Vagina (tissue), 2 donors: ENCODE data around the gene SYNM. TPM values are rescaled to one million over a fixed set of nuclear protein-coding genes. Genes with fewer than 3 reads are reported as not detected.

Experiments used
- DNase-seq, 2 donors: peaks; one replicate each; pipeline ENCODE4 v3.0.0-alpha.2; 2017; ENCODE audit errors: extremely low spot score in 2 of 2
- H3K27ac ChIP-seq: fragments of 200-600 bp; sonication (generic); one replicate; pipeline ENCODE4 v1.5.1; 2019
- H3K27me3 ChIP-seq: fragments of 200-600 bp; sonication (generic); one replicate; pipeline ENCODE4 v1.5.1; 2019
- H3K36me3 ChIP-seq, 2 donors: fragments of 200-600 bp; sonication (generic); one replicate each; pipeline ENCODE4 v1.5.1; 2017 to 2019
- H3K4me1 ChIP-seq: fragments of 200-600 bp; sonication (generic); one replicate; pipeline ENCODE4 v1.5.1; 2019
- H3K4me3 ChIP-seq, 2 donors: fragments of 200-600 bp; sonication (generic); 1 replicate in 1 of 2; 2 replicates in 1 of 2; pipeline ENCODE4 v1.5.1; 2016 to 2019
- H3K9me3 ChIP-seq: fragments of 200-600 bp; sonication (generic); one replicate; pipeline ENCODE4 v1.5.1; 2019
- CTCF ChIP-seq, 3 experiments: fragments of 450-650 bp in 2 of 3; fragments of 200-600 bp in 1 of 3; sonication (generic) in 1 of 3; IDR thresholded peaks; one replicate each; pipeline ENCODE4 v1.5.1; 2017 to 2019; ENCODE audit warnings: antibody characterized with exemption in 3 of 3, mild to moderate bottlenecking in 2 of 3, moderate library complexity in 2 of 3
- POLR2A ChIP-seq, 2 donors: fragments of 450-650 bp; IDR thresholded peaks; one replicate each; pipeline ENCODE4 v1.6.1; 2017; ENCODE audit warnings: antibody characterized with exemption in 2 of 2, mild to moderate bottlenecking in 2 of 2, moderate library complexity in 2 of 2
- POLR2AphosphoS5 ChIP-seq, 2 donors: sonication (generic); formaldehyde crosslinking; IDR thresholded peaks; one replicate each; pipeline ENCODE4 v1.9.0; 2017; ENCODE audit warnings: antibody characterized with exemption in 2 of 2, mild to moderate bottlenecking in 2 of 2, low read depth in 1 of 2; ENCODE audit not compliant: insufficient read depth in 1 of 2
- intact Hi-C: fragments of 100-400 bp; cut with DNase I; formaldehyde crosslinking; loops from one replicate; pipeline ENCODE4 v1.15.1; 2023
- total RNA-seq: library from RNA; depleted of rRNA; stranded (reverse); fragments of >200 nt; gene quantifications from one replicate; pipeline ENCODE4 v1.2.3, GENCODE V29; 2016

The SYNM gene
- total RNA-seq, 1 donor from 2014 or later, result 62.6 TPM

- Histone ChIP-seq H3K27ac (no peak overlapping the region), H3K27me3 (no peaks in the 10 kb centered on the region), H3K36me3 (peaks cover 0 to 14% of the 10 kb centered on the region in 2 donors), H3K9me3 (no peaks in the 10 kb centered on the region), H3K4me3 (no peak overlapping the region), H3K4me1 (peaks cover 12% of the 10 kb centered on the region)
- no peak for DNase-seq
- intact Hi-C loops, result loop anchor here (5.0 kb wide), 1 partner anchor 51 kb away; no protein-coding TSS in a partner anchor
- no peak for TF ChIP-seq POLR2A (IDR thresholded peaks at IDR 0.05)
- no peak for TF ChIP-seq POLR2AphosphoS5 (IDR thresholded peaks at IDR 0.05; ENCODE audit: insufficient read depth in 1 of 2, low read depth in 1 of 2)
- TF ChIP-seq CTCF (IDR thresholded peaks at IDR 0.05), result no peak
Measured at GRCh38 chr15:99172989-99173388, 68.1 kb downstream of the SYNM start.

- intact Hi-C loops, result loop anchor here (5.0 kb wide), 1 partner anchor 52 kb away; no protein-coding TSS in a partner anchor
- TF ChIP-seq CTCF (IDR thresholded peaks at IDR 0.05), result no peak
- TF ChIP-seq POLR2A (IDR thresholded peaks at IDR 0.05), result no peak
- peak in 1 of 2 donors; percentile 24 for TF ChIP-seq POLR2AphosphoS5 (IDR thresholded peaks at IDR 0.05; ENCODE audit: insufficient read depth in 1 of 2, low read depth in 1 of 2)
- peak overlapping the region; percentile 56 for H3K27ac ChIP-seq
- peaks cover 0 to 14% of the 10 kb centered on the region in 2 donors for H3K36me3 ChIP-seq
- no peaks in the 10 kb centered on the region for H3K27me3 ChIP-seq
- no peak overlapping the region for H3K4me3 ChIP-seq
- peaks cover 4% of the 10 kb centered on the region for H3K4me1 ChIP-seq
- H3K9me3 ChIP-seq, result no peaks in the 10 kb centered on the region
- DNase-seq, result no peak
Measured at GRCh38 chr15:99174567-99175395, 69.9 kb downstream of the SYNM start.

GRCh38 chr15:99176757-99177156 is 71.9 kb downstream of the SYNM start:
- peaks cover 4% of the 10 kb centered on the region for H3K4me1 ChIP-seq
- DNase-seq, result no peak
- H3K36me3 ChIP-seq, result peaks cover 0 to 9% of the 10 kb centered on the region in 2 donors
- H3K27ac ChIP-seq, result no peak overlapping the region
- H3K9me3 ChIP-seq, result no peaks in the 10 kb centered on the region
- intact Hi-C loops, result no loop called here
- no peaks in the 10 kb centered on the region for H3K27me3 ChIP-seq
- no peak for TF ChIP-seq POLR2AphosphoS5 (IDR thresholded peaks at IDR 0.05; ENCODE audit: insufficient read depth in 1 of 2, low read depth in 1 of 2)
- TF ChIP-seq CTCF (IDR thresholded peaks at IDR 0.05), result no peak
- no peak for TF ChIP-seq POLR2A (IDR thresholded peaks at IDR 0.05)
- H3K4me3 ChIP-seq, result no peak overlapping the region

GRCh38 chr15:99177679-99178078 is 72.8 kb downstream of the SYNM start:
- Histone ChIP-seq H3K27me3 (no peaks in the 10 kb centered on the region), H3K9me3 (no peaks in the 10 kb centered on the region), H3K4me1 (peaks cover 4% of the 10 kb centered on the region), H3K4me3 (no peak overlapping the region), H3K36me3 (peaks cover 0 to 9% of the 10 kb centered on the region in 2 donors), H3K27ac (no peak overlapping the region)
- TF ChIP-seq POLR2A (IDR thresholded peaks at IDR 0.05) (no peak), CTCF (IDR thresholded peaks at IDR 0.05) (no peak), POLR2AphosphoS5 (IDR thresholded peaks at IDR 0.05; ENCODE audit: insufficient read depth in 1 of 2, low read depth in 1 of 2) (no peak)
- intact Hi-C loops, result no loop called here
- DNase-seq, result no peak
